DND-41 (cell line): ENCODE results near the gene DNAJC17.

Experiments used
- CTCF ChIP-seq: IDR thresholded peaks from 2 replicates; pipeline ENCODE4 v1.5.1; 2012; ENCODE audit warnings: borderline replicate concordance, low read length, moderate library complexity, mild to moderate bottlenecking; ENCODE audit not compliant: poor library complexity, severe bottlenecking; ENCODE audit errors: extremely low read depth
- EZH2 ChIP-seq: IDR thresholded peaks from 3 replicates; pipeline ENCODE4 v1.6.1; 2012; ENCODE audit warnings: borderline replicate concordance, low read depth, mild to moderate bottlenecking, moderate library complexity, low read length, inconsistent platforms; ENCODE audit not compliant: severe bottlenecking

GRCh38 chr15:40756938-40757337, 50.3 kb downstream of the DNAJC17 start:
- TF ChIP-seq CTCF (no peak), EZH2 (no peak)
